ENCODE measurements around the gene TPD52L1. TPM values are rescaled to one million over a fixed set of nuclear protein-coding genes. Genes with fewer than 3 reads are reported as not detected.

TPD52L1 gene
- total and polyA plus RNA-seq, 10 donors = 0.80 to 9.1 (median 3.9) TPM

DNA sequence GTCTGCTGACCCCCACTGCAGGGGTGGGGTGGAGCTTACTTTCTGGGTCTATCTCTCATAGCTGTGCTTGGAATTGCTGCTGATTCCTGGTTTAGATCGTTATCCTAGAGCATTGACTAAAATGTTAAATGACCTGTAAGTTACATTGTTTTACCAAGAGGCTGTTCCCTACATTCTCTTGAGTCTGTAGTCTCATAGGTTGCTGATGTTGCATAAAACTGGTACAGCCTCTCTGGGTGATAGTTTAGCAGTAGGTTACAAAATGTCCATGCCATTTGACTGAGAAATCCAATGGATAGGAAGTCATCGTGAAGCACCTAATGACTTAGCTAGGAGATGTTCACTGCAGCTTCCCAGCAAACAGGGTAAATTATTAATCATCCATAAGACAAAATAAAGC, 62.4 kb downstream of the TPD52L1 start:
- intact Hi-C loops (cut with DNase I; ENCODE audit: low total_unique reads) = no loop called here
- Histone ChIP-seq H3K4me3 (no peak overlapping the region), H3K27me3 (replicated peaks in 1 of 7) (no peaks in the 10 kb centered on the region), H3K36me3 (no peaks in the 10 kb centered on the region), H3K4me1 (no peaks in the 10 kb centered on the region), H3K27ac (no peak overlapping the region), H3K9me3 (no peaks in the 10 kb centered on the region)
- TF ChIP-seq POLR2AphosphoS5 (IDR thresholded peaks at IDR 0.05) (no peak), POLR2A (IDR thresholded peaks at IDR 0.05) (no peak)
- TF ChIP-seq, protein P1, sequence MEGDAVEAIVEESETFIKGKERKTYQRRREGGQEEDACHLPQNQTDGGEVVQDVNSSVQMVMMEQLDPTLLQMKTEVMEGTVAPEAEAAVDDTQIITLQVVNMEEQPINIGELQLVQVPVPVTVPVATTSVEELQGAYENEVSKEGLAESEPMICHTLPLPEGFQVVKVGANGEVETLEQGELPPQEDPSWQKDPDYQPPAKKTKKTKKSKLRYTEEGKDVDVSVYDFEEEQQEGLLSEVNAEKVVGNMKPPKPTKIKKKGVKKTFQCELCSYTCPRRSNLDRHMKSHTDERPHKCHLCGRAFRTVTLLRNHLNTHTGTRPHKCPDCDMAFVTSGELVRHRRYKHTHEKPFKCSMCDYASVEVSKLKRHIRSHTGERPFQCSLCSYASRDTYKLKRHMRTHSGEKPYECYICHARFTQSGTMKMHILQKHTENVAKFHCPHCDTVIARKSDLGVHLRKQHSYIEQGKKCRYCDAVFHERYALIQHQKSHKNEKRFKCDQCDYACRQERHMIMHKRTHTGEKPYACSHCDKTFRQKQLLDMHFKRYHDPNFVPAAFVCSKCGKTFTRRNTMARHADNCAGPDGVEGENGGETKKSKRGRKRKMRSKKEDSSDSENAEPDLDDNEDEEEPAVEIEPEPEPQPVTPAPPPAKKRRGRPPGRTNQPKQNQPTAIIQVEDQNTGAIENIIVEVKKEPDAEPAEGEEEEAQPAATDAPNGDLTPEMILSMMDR (IDR thresholded peaks at IDR 0.05 in 8 of 11, conservative IDR thresholded peaks at IDR 0.05 in 3 of 11) = no peak
- DNase-seq = no peak
- WGBS, 5 donors = 86 to 96% (median 93%) methylated on average over 2 of the region's 2 CpGs

DNA sequence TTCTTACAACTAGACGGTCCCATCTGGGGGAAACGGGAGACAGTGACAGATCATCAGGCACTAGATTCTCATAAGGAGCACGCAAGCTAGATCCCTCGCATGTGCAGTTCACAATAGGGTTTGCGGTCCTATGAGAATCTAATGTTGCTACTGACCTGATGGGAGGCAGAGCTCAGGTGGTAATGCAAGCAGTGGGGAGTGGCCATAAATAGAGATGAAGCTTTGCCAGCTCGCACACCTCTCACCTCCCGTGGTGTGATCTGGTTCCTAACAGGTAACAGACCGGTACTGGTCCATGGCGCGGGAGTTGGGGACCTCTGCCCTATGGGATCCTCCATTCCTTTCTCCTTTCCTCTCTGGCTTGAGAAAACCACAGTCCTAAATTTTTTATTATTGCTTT, 63.8 kb downstream of the TPD52L1 start:
- Histone ChIP-seq H3K36me3 (no peaks in the 10 kb centered on the region), H3K4me1 (no peaks in the 10 kb centered on the region), H3K9me3 (no peaks in the 10 kb centered on the region), H3K27me3 (replicated peaks in 1 of 7) (no peaks in the 10 kb centered on the region), H3K27ac (no peak overlapping the region), H3K4me3 (no peak overlapping the region)
- intact Hi-C loops (cut with DNase I; ENCODE audit: low total_unique reads) = no loop called here
- 91 to 97% (median 95%) methylated on average over 10 of the region's 10 CpGs for WGBS, 5 donors
- TF ChIP-seq POLR2A (IDR thresholded peaks at IDR 0.05) (no peak), POLR2AphosphoS5 (IDR thresholded peaks at IDR 0.05) (no peak)
- TF ChIP-seq, protein P1 (IDR thresholded peaks at IDR 0.05 in 8 of 11, conservative IDR thresholded peaks at IDR 0.05 in 3 of 11) = no peak
- no peak for DNase-seq

DNA sequence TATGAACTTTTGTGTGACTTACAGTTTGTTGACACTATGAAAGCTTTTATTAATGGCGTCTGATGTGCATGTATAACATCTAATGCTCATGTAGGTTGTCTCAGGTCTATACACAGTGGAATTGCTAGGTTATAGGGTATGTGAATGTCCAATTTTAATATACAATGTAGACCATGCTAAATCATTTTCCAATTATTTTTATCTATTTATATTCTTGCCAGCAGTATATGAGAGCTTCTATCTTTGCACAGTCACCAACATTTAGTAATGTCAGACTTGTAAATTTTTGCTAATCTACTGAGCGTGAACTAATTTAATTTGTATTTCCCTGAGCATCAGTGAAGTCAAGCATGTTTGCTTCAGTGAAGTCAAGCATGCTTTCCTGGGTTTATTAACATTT, 64.4 kb downstream of the TPD52L1 start:
- Histone ChIP-seq H3K9me3 (no peaks in the 10 kb centered on the region), H3K4me3 (no peak overlapping the region), H3K27ac (no peak overlapping the region), H3K27me3 (replicated peaks in 1 of 7) (no peaks in the 10 kb centered on the region), H3K36me3 (no peaks in the 10 kb centered on the region), H3K4me1 (no peaks in the 10 kb centered on the region)
- no peak for DNase-seq
- intact Hi-C loops (cut with DNase I; ENCODE audit: low total_unique reads) = no loop called here
- TF ChIP-seq, protein P1 (IDR thresholded peaks at IDR 0.05 in 8 of 11, conservative IDR thresholded peaks at IDR 0.05 in 3 of 11) = no peak
- TF ChIP-seq POLR2A (IDR thresholded peaks at IDR 0.05) = no peak
- no peak for TF ChIP-seq POLR2AphosphoS5 (IDR thresholded peaks at IDR 0.05)
- 86 to 96% (median 91%) methylated on average over 2 of the region's 2 CpGs for whole genome bisulfite sequencing, 5 donors

DNA sequence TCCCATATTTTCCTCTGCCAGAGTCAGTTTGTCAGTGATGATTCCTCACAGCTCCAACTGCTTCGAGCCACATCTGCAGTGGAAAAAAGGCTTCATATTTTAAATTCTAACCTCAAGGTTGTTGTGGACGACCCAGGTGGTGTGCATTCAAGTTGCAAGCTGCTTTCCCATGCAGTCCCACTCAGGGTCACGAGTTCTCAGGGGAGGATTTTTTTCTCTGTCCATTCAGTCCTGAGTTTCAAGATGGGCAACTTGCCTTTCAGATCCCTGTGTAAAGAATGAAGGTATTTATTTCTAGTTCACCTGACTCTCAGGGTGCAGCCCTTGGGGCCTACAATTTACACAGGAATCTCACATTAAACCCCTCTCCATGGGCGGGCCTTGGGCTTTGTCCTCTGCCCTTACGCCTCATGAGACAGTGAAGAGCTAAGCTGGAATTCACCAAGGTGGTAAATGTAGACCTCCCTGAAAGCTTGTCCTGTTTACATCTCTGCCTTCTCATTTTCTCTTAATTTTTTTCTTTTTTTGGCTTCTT, 65.9 kb downstream of the TPD52L1 start:
- intact Hi-C loops (cut with DNase I; ENCODE audit: low total_unique reads) = no loop called here
- H3K27me3 ChIP-seq (replicated peaks in 1 of 7) = no peaks in the 10 kb centered on the region
- H3K4me1 ChIP-seq = no peaks in the 10 kb centered on the region
- no peak overlapping the region for H3K4me3 ChIP-seq
- no peaks in the 10 kb centered on the region for H3K36me3 ChIP-seq
- no peaks in the 10 kb centered on the region for H3K9me3 ChIP-seq
- WGBS, 5 donors = 69 to 81% (median 77%) methylated on average over 5 of the region's 5 CpGs
- no peak for DNase-seq
- TF ChIP-seq, protein P1 (IDR thresholded peaks at IDR 0.05 in 8 of 11, conservative IDR thresholded peaks at IDR 0.05 in 3 of 11) = no peak
- TF ChIP-seq POLR2AphosphoS5 (IDR thresholded peaks at IDR 0.05) = no peak
- no peak for TF ChIP-seq POLR2A (IDR thresholded peaks at IDR 0.05)
- H3K27ac ChIP-seq = no peak overlapping the region
